Lung (tissue), 12 donors: ENCODE data around the gene PPIL3. TPM values are rescaled to one million over a fixed set of nuclear protein-coding genes. Genes with fewer than 3 reads are reported as not detected.

ENCODE experiments used
- ATAC-seq: fragments of 200-7000 bp; cut with Tn5 transposase; one replicate; pipeline ENCODE4 v1.9.1; 2020; ENCODE audit warnings: moderate number of reproducible peaks; ENCODE audit not compliant: insufficient read depth, low FRiP score
- DNase-seq, 3 donors: peaks; one replicate each; pipeline ENCODE4 v3.0.0-alpha.2; 2013 to 2017
- H3K27ac ChIP-seq, 2 donors: one replicate each; pipeline ENCODE4 v1.5.1; 2013; ENCODE audit warnings: mild to moderate bottlenecking in 2 of 2, moderate library complexity in 2 of 2, control low read depth in 1 of 2, inconsistent platforms in 1 of 2, low read depth in 1 of 2, low read length in 1 of 2
- H3K27me3 ChIP-seq, 3 donors: one replicate each; pipeline ENCODE4 v1.5.1; 2013; ENCODE audit warnings: low read length in 2 of 3; ENCODE audit not compliant: control insufficient read depth in 3 of 3, insufficient read depth in 3 of 3
- H3K36me3 ChIP-seq, 4 donors: one replicate each; pipeline ENCODE4 v1.5.1; 2013; ENCODE audit warnings: low read length in 4 of 4, mild to moderate bottlenecking in 1 of 4, moderate library complexity in 1 of 4; ENCODE audit not compliant: control insufficient read depth in 4 of 4, insufficient read depth in 4 of 4
- H3K4me1 ChIP-seq, 5 donors: one replicate each; pipeline ENCODE4 v1.5.1; 2013; ENCODE audit warnings: low read length in 5 of 5, mild to moderate bottlenecking in 2 of 5, moderate library complexity in 1 of 5; ENCODE audit not compliant: control insufficient read depth in 5 of 5, insufficient read depth in 5 of 5
- H3K4me3 ChIP-seq: one replicate; pipeline ENCODE4 v1.5.1; 2013; ENCODE audit warnings: mild to moderate bottlenecking, control low read depth, moderate library complexity
- H3K9ac ChIP-seq, 2 donors: one replicate each; pipeline ENCODE4 v1.5.1; 2013; ENCODE audit warnings: low read length in 2 of 2, control low read depth in 1 of 2; ENCODE audit not compliant: insufficient read depth in 1 of 2
- H3K9me3 ChIP-seq, 4 donors: one replicate each; pipeline ENCODE4 v1.5.1; 2013; ENCODE audit warnings: low read length in 3 of 4, mild to moderate bottlenecking in 1 of 4, moderate library complexity in 1 of 4; ENCODE audit not compliant: control insufficient read depth in 4 of 4, insufficient read depth in 3 of 4
- CTCF ChIP-seq: IDR thresholded peaks from 2 replicates; pipeline ENCODE4 v1.5.1; 2012; ENCODE audit warnings: mild to moderate bottlenecking; ENCODE audit errors: control extremely low read depth, extremely low read depth
- WGBS, 2 donors: extraction: QIAGEN DNeasy Blood & Tissue Kit; methylation state at CpG; one replicate each; pipeline ENCODE4 v1.1.7; 2013; 5-methylcytosine and 5-hydroxymethylcytosine counted together
- polyA plus RNA-seq, 2 donors: library from polyadenylated mRNA; stranded (reverse); fragments of 200-250 nt; gene quantifications; one replicate each; pipeline ENCODE4 v1.2.1, GENCODE V29; 2013
- total RNA-seq, 2 donors: library from RNA; depleted of rRNA in 1 of 2; stranded (reverse); fragments of >200 nt in 1 of 2; gene quantifications; one replicate each; pipeline ENCODE4 v1.2.1, GENCODE V29; 2014 to 2021
- donor health status: control.
- donor health status: control.
- donor health status: Bipolar disorder and iron deficiency.
- donor health status: healthy.
- donor health status: DM: yes; HTN: yes; CAD: no.

Gene PPIL3
- total and polyA plus RNA-seq, 4 donors: 8.6 to 81.1 (median 26.0) TPM

GRCh38 chr2:200852605-200853004 is 36.3 kb downstream of the PPIL3 start:
- WGBS, 2 donors: 98% methylated on average over 2 of the region's 2 CpGs
- no peak for DNase-seq
- Histone ChIP-seq H3K27ac (no peak overlapping the region), H3K4me1 (peaks cover 0 to under 1% (median 0%) of the 10 kb centered on the region in 5 donors), H3K9ac (no peak overlapping the region), H3K9me3 (no peaks in the 10 kb centered on the region), H3K4me3 (no peak overlapping the region), H3K36me3 (peaks cover 33 to 56% (median 52%) of the 10 kb centered on the region in 4 donors), H3K27me3 (no peaks in the 10 kb centered on the region)
- no peak for ATAC-seq
- no peak for TF ChIP-seq CTCF

- Histone ChIP-seq H3K4me3 (no peak overlapping the region), H3K27ac (no peak overlapping the region), H3K27me3 (no peaks in the 10 kb centered on the region), H3K9me3 (no peaks in the 10 kb centered on the region), H3K9ac (no peak overlapping the region), H3K36me3 (peaks cover 30 to 47% (median 42%) of the 10 kb centered on the region in 4 donors), H3K4me1 (no peaks in the 10 kb centered on the region)
- TF ChIP-seq CTCF: no peak
- no peak for DNase-seq
- 95% methylated on average over 6 of the region's 6 CpGs for WGBS, 2 donors
- ATAC-seq: no peak
Measured at GRCh38 chr2:200851398-200852248, 37.3 kb downstream of the PPIL3 start.

- H3K9me3 ChIP-seq: no peaks in the 10 kb centered on the region
- no peak overlapping the region for H3K4me3 ChIP-seq
- TF ChIP-seq CTCF: no peak
- H3K4me1 ChIP-seq: no peaks in the 10 kb centered on the region
- no peak overlapping the region for H3K27ac ChIP-seq
- ATAC-seq (no peak), DNase-seq (no peak)
- no peak overlapping the region for H3K9ac ChIP-seq
- H3K27me3 ChIP-seq: no peaks in the 10 kb centered on the region
- WGBS, 2 donors: 88 to 90% methylated on average over 14 of the region's 14 CpGs
- H3K36me3 ChIP-seq: peaks cover 26 to 38% (median 35%) of the 10 kb centered on the region in 4 donors
Measured at GRCh38 chr2:200850512-200851256, 38.2 kb downstream of the PPIL3 start.
